Body of pancreas (tissue), 4 donors: ENCODE results near the gene SLC52A1.

Source experiments
- CTCF ChIP-seq, 7 experiments: fragments of 450-650 bp in 4 of 7; fragments of 200-600 bp in 3 of 7; sonication (generic) in 3 of 7; IDR thresholded peaks; one replicate each; pipeline ENCODE4 v1.5.1; 2016 to 2019; ENCODE audit warnings: antibody characterized with exemption in 7 of 7
- POLR2A ChIP-seq, 3 donors: fragments of 450-650 bp; IDR thresholded peaks; one replicate each; pipeline ENCODE4 v1.6.1; 2016; ENCODE audit warnings: antibody characterized with exemption in 3 of 3, mild to moderate bottlenecking in 2 of 3

- TF ChIP-seq CTCF (IDR thresholded peaks at IDR 0.05) (no peak), POLR2A (IDR thresholded peaks at IDR 0.05) (no peak)
Measured at GRCh38 chr17:4994081-4994595, 41.1 kb downstream of the SLC52A1 start.
